Forelimb muscle (tissue), 1 donor: ENCODE data around the gene RBBP4. TPM values are rescaled to one million over a fixed set of nuclear protein-coding genes. Genes with fewer than 3 reads are reported as not detected.
A peak's percentile ranks its signal among the peaks of the same experiment; 100 is the strongest.
"Not testable (repeated sequence)": the region's sequence is repeated elsewhere in the genome, so short reads cannot be mapped to it uniquely, and the experiment has no call there.

ENCODE experiments used
- DNase-seq: peaks from one replicate; pipeline ENCODE4 v3.0.0-alpha.2; 2013; ENCODE audit warnings: low read depth
- polyA plus RNA-seq: library from polyadenylated mRNA; unstranded; fragments of 120-200 nt; gene quantifications from one replicate; pipeline ENCODE4 v1.2.1, GENCODE V29; 2013; ENCODE audit not compliant: insufficient read length

The RBBP4 gene
- polyA plus RNA-seq = 141 TPM

DNA sequence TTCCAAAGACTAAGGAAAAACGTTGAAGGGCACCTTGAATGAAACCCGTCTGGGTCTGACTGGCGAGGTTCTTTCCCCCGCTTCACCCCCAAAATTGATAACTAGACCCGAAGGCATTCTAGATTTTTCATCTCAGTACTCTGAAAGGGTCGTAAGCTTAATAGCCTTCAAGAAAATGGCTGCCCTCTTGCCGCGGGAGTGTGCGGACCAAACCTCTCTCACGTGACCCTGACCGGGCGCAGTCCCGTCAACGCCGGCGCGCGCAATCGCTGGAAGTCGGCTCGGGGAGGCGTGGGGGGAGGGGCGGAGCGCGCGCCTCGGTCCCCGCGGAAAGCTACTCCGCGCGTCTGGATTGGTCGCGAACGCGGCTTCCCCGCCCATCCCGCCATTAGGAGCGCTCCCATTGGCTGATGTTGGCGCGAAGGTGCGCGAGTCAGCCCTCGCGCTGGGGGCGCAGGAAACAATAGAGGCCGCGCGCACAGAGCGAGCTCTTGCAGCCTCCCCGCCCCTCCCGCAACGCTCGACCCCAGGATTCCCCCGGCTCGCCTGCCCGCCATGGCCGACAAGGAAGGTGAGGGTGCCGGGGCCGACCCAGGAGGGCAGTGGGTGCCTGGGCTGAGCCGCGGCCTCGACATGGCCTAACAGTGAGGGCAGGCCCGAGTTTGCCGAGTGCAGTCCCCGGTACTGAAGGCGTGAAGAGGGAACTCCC, at the start of gene RBBP4:
RBBP4 (plus strand) TSS at position 457 of the 709 bp plus-strand sequence; CDS start at position 556, 99 bp downstream.
- peak; percentile 91 for DNase-seq

DNA sequence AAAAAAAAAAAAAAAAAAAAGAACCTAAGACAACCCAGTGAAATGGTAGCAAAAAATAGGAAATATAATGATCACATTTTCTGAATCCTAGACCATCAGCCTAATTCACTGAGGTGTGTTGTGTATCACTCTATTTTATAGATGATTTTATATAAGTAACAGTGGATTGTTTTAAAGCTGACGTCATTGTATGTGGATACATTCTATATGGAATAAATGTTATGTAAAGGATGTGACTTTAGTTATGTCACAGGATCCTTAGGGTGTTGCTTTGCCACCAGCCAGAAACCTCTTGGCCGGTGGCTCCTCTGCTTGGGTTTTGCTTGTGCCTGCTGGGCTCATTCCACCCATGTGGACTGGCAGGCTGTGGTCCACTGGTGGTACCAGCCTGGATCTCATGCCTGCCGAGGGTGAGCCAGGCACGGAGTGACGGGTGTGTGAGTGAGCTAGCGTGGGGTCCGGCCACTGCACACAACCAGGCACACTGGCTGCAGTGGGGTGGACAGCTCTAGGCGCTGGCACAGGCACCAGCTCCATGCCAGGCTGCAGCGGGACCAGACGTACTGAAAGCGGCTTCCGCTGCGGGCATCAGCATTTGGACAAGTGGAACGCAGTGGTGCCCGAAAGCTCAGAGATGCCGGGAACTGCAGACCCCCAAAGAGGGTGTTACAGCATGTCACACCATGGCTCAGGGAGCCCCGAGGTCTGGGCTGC, 45.1 kb upstream of the RBBP4 start:
- no peak for DNase-seq

DNA sequence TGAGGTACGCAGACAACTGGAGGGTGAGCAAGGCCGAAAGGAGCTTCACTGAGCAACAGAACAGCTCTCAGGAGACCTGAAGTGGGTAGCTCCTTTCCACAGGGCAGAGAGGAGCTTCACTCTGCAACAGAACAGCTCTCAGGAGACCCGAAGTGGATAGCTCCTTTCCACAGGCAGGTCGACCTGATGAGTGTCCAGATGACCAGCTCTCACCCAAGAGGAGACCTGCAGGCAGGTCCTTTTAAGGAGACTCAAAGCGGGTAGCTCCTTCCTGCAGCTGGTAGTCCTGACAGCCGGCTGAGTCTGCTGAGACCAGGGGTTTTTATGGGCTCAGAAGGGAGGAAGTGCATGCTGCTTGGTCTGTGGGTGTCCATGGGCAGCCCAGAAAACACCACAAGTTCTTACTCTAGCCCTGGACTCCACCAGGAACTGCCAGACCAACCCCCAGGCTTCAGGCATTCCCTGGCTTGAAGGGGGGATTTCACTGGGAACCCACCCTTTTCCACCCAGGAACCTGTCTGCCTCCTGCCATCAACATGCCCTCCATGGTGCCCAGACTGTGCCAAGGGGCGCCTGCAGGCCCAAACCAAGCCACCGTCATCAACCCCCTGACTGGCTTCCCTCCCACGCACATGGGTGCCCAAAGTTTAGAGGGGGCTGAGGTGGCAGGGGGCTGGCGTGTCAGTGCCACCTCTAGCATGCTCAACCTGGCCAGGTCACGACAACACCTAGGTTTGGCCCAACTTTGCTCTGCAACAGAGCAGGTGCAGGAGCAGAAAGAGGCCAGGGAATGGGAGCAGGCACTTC, 44.2 kb upstream of the RBBP4 start:
- no peak for DNase-seq

DNA sequence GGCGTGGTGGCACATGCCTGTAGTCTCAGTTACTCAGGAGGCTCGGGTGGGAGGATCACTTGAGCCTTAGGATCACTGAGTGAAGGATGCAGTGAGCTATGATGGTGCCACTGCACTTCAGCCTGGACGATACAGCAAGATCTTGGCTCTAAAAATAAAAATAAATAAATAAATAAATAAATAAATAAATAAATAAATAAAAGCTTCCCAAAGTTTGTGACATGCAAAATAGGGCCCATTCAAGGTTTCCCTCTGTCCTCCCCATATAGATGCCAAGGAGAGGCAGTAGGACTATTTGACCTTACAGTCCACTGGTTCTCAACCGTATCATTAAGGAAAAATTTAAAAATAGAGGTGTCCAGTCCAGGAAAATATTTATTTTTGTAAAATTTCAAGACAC, 41.8 kb upstream of the RBBP4 start:
- DNase-seq = no peak

DNA sequence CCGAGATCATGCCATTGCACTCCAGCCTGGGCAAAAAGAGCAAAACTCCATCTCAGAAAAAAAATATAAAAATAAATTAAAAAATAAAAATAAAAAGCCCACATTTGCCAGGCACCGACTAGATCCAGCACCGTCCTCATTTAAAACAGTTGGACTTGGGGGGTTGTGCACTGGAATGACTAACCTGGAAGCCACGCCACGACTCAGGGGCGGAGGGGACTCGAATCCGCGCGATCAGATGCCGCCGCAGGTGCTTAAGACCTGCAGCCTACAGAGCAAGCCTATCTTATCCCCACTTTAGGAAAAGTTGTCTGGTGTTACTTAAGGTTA, 39.2 kb upstream of the RBBP4 start:
- DNase-seq = no peak

DNA sequence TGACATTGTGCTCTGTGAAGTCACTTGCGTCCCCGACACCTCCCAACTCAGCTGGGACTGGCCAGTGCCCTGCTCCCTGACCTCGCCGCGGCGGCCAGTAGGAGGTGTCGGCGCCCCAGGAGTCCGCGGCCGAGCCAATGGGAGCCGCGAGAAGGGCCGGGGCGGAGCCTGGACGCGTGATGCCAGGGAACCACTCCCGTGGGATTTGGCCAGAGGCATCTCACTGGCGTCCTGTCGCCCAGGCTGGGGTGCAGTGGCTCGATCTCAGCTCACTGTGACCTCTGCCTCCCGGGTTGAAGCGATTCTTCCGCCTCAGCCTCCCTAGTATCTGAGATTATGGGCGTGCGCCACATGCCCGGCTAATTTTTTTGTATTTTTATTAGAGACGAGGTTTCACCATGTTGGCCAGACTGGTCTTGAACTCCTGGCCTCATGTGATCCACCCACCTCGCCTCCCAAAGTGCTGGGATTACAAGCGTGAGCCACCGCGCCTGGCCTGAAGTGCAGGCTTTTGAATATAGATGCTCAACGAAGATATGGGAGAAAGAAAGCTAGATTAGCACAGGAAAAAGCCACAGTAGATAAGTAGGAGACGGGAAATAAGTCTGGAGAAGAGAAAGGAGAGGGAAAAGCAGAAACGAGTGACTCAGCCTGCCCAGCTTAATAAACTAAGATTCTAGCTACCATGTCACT, 38.7 kb upstream of the RBBP4 start:
- peak; percentile 2 for DNase-seq

DNA sequence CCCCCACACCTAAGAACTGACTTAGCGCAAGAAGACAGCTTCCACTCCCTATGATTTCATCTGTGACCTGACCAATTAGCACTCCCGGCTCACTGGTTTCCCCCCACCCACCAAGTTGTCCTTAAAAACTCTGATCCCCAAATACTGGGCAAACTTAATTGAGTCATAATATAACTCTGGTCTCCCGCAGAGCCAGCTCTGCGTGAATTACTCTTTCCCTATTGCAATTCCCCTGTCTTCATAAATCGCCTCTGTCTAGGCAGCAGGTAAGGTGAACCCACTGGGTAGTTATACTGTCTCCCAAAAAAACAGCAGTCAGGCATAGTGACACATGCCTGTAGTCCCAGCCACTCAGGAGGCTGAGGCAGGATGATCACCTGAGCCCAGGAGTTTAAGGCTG, 37.5 kb upstream of the RBBP4 start:
- DNase-seq = no peak

DNA sequence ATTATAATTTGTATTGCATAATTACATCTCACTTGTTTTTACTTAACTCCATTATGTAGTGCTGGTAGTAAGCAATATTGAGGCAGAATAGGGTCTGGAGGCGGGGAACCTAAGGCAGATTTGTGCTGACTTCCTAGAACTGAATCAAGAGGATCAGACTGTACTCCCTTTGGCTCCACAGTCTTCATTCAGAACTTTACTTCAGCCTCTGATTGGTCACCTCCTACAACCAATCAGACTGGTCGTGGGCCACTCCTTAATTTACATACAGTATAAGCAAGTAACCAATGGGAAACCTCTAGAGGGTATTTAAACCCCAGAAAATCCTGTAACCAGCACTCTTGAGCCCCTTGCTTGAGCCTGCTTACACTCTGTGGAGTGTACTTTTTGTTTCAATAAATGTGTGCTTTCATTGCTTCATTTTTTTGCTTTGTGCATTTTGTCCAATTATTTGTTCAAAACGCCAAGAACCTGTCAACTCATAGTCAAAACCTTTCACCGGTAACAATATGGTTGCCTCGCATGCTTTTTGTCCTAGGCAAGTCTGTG, 32.3 kb upstream of the RBBP4 start:
- no peak for DNase-seq

DNA sequence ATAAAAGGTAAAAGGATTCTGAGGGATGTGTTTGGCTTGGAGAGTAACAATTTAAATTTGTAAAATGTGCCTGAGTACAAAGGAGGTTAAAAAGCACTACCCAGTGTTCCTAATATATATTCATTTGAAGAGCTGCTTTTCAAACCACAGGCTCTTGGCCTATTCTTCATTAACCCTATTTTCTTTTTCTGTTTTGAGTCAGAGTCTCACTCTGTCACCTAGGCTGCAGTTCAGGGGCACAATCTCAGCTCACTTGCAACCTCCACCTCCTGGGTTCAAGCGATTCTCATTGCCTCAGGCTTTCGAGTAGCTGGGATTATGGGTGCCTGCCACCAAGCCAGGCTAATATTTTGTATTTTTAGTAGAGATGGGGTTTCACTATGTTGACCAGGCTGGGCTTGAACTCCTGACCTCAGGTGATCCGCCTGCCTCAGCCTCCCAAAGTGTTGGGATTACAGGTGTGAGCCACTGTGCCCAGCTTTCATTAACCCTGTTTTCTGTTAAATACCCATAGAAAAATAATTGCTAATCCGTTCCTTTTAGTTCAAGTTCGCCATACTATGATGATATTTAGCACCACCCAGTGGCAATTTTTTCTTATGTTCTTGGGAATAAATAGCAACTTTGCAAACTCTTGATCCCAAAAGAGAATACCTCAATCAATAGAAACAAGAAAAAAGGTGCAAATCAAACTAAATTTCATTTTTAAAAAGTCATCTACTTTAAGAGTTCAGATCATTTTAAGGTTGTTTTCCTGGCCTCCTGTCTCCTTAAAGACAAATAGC, 31.1 kb upstream of the RBBP4 start:
- DNase-seq = peak; percentile 4

DNA sequence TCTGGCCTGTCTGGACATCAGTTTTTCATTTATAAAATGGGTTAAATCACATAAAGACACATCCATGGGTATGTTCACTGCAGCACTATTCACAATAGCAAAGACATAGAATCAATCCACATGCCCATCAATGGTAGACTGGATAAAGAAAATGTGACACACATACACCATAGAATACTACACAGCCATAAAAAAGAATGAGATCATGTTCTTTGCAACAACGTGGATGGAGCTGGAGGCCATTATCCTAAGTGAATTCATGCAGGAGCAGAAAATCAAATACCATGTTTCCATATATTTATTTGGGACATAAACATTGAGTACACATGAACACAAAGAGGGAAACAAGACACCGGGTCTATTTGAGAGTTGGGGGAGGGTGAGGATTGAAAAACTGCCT, 28.8 kb upstream of the RBBP4 start:
- no peak for DNase-seq

DNA sequence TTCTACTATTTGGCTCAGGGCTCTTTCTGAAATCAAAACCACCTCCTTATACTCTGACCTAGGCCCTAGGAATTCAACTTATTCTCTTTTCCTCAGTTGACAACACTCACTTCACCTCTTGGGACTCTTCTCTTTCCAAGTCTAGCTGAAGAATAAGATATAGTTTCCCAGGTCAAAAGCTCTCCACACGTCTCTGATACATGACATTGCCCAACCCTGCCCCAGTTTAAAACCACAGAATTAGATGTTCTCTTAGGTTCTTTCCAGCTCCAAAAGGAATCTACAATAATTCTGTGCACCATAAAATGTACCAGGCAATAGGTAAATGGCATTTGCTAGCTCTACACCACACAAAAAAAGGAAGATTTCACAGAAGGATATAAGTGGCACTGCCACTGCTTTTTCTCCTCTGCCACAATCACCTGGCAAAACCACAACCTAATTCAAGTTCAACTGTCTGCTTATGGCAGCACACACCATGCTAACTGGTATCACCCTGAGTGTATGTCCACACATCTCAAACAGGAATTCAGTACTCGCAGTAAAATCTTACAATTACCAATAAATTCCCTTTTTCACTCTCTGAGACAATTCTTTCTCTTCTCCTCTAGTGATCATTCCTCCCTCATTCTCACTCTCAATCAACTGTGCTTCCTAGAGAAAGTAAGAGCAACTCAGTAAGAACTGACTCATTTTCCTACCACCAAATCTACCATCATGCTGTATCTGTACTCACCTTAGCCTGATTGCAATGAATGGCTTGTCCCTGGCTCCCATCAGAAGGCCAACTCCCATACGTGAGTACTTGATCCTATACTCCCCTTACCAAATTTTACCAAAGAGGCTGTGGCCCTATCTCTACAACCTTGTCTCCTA, 28.0 kb upstream of the RBBP4 start:
- DNase-seq = no peak

DNA sequence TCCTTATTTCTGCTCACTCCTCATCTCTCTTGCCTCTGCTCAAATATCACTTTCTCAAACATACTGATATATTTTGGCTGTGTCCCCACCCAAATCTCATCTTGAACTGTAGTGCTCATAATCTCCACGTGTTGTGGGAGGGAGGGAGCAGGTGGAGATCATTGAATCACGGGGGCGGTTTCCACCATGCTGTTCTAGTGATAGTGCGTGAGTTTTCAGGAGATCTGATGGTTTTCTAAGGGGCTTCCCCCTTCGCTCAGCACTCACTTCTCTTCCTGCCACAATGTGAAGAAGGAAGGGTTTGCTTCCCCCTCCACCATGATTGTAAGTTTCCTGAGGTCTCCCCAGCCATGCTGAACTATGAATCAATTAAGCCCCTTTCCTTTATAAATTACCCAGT, 27.2 kb upstream of the RBBP4 start:
- no peak for DNase-seq

DNA sequence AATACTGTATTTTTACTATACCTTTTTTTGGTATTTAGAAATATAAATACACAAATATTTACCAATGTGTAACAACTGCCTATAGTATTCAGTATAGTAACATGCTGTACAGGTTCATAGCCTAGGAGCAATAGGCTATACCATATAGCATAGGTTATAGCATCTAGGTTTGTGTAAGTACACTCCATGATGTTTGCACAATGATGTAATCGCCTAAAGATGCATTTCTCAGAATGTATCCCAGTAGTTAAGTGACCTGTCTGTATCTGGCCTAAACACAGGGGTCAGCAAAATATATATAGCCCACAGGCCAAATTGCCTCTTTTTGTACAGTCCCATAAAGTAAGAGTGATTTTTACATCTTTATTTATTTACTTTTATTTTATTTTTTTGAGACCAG, 24.8 kb upstream of the RBBP4 start:
- DNase-seq = no peak

DNA sequence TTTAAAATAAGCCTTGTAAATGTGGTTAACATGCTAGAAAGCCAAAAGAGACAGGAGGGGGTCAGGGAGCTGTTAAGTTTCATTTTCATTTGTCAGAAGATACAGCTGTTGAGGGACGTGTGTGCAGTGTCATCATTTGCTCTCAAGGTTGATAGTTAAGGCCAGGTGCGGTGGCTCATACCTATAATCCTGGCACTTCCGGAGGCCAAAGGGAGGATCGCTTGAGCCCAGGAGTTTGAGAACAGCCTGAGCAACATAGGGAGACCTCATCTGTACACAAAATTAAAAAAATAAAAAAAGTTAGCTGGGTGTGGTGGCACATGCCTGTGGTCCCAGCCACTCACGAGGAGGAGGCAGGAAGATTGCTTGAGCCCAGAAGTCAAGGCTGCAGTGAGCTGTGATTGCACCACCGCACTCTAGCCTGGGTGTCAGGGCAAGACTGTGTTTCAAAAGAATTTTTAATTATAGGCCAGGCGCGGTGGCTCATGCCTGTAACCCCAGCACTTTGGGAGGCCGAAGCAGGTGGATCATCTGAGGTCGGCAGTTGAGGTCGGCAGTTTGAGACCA, 23.3 kb upstream of the RBBP4 start:
- DNase-seq = no peak

DNA sequence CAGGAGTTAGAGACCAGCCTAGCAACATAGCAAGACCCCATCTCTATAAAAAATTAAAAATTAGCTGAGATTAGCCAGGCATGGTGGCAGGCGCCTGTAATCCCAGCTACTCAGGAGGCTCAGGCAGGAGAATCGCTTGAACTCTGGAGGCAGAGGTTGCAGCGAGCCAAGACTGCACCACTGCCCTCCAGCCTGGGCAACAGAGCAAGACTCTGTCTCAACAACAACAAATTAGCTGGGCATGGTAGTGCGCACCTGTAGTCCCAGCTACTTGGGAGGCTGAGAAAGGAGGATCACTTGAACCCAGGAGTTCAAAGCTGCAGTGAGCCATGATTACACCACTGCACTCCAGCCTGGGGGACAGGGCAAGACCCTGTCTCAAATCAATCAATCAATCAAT, 20.8 kb upstream of the RBBP4 start:
- not testable (repeated sequence) for DNase-seq

DNA sequence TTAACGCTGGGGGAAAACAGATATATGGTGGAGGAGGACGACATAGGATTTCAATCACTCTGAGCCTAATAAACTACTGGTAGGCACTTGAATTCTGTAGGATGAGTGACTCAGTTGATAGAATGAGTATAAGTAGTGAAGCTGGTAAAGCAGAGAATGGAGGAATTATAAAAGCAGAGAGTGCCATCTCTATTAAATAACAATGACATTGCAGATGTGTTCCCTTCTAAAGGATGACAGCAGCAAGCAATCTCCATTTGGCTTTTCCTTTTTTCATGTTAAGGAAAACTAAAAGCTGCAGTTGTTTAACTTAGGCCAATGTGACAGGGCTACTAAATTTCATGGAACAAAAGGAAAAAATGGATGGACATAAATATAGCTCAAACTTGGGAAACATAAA, 18.2 kb upstream of the RBBP4 start:
- no peak for DNase-seq

DNA sequence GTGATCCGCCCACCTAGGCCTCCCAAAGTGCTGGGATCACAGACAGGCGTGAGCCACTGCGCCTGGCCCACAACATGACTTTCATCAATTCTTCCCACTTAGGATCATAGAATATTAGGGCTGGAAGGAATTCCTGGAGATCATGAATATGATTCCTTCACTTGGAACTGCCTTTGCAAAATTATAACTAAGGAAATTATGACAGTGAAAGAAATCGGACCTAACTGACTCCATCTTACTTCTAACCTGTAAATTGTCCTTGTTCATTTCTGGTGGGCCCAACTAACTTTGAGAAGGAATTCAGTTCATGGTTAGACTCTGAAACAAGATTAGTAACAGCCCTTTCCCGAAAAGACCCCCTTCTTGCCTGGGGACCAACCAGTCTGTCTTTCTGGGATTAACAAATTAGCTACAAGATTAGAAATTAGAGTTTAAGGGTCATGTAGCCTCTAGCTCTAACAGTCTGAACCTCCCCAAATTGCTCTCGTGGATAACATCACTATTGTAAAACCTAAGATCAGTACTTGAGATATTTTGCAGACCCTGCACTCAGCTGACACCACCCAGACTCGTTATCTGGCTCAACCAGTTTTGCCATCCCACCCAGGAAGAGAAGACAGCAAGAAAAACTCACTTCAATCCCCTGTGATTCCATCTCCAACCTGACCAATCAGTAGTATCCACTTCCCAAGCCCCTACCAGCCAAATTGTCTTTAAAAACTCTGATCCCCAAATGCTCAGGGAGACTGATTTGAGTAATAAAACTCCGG, 15.3 kb upstream of the RBBP4 start:
- no peak for DNase-seq

DNA sequence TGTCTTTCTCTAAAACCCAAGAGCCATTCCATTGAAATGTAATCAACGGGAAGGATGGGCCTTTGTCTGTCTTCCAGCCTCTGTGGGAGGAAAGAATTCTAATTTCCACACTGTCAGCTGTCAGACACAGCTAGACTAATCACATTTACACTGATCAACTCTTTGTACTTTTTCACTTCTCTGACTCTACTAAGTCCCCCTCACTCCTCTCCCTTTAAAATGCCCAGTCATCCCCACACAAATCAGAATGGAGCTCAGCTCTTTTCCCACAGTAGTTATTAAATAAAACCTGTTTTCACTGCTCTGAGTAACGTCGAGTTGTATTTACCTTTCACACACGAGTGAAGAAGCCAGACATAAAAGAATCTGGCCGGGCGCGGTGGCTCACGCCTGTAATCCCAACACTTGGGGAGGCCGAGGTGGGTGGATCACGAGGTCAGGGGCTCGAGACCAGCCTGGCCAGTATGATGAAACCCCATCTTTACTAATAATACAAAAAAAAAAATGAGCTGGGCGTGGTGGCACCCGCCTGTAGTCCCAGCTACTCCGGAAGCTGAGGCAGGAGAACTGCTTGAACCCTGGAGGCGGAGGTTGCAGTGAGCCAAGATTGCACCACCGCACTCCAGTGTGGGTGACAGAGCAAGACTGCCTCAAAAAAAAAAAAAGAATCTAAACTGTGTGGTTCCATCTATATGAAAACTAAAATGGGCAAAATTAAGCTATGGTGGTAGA, 13.9 kb upstream of the RBBP4 start:
- DNase-seq = no peak
